Stimulated activated CD8-positive, alpha-beta memory T cell treated with anti-CD3 and anti-CD28 coated beads, Interleukin-7, amount 100 ng/mL, for 48 hours (primary cell): ENCODE data around the gene PSAP.

Experiments used
- DNase-seq, 2 donors: peaks; one replicate each; pipeline ENCODE4 v3.0.0-alpha.2; 2020; ENCODE audit warnings: low read depth in 1 of 2; ENCODE audit errors: extremely low read depth in 1 of 2

Gene PSAP

GRCh38 chr10:71810048-71810750, 40.9 kb downstream of the PSAP start:
- DNase-seq, result no peak

- no peak for DNase-seq
Measured at GRCh38 chr10:71809628-71810027, 41.4 kb downstream of the PSAP start.

GRCh38 chr10:71807557-71808510, 43.2 kb downstream of the PSAP start:
- no peak for DNase-seq

GRCh38 chr10:71806704-71807556, 44.1 kb downstream of the PSAP start:
- no peak for DNase-seq

GRCh38 chr10:71805776-71806703, 45.0 kb downstream of the PSAP start:
- no peak for DNase-seq

- no peak for DNase-seq
Measured at GRCh38 chr10:71804077-71804476, 47.0 kb downstream of the PSAP start.

- no peak for DNase-seq
Measured at GRCh38 chr10:71802715-71803488, 48.1 kb downstream of the PSAP start.

GRCh38 chr10:71802235-71802634, 48.8 kb downstream of the PSAP start:
- DNase-seq, result no peak

GRCh38 chr10:71801361-71801760, 49.7 kb downstream of the PSAP start:
- DNase-seq, result no peak

GRCh38 chr10:71799608-71800453, 51.2 kb downstream of the PSAP start:
- DNase-seq, result no peak

- no peak for DNase-seq
Measured at GRCh38 chr10:71799112-71799511, 51.9 kb downstream of the PSAP start.

- DNase-seq, result no peak
Measured at GRCh38 chr10:71798308-71798624, 52.8 kb downstream of the PSAP start.

- DNase-seq, result no peak
Measured at GRCh38 chr10:71797533-71798307, 53.3 kb downstream of the PSAP start.

GRCh38 chr10:71796749-71797405, 54.2 kb downstream of the PSAP start:
- no peak for DNase-seq

- DNase-seq, result no peak
Measured at GRCh38 chr10:71795248-71795647, 55.8 kb downstream of the PSAP start.

- DNase-seq, result no peak
Measured at GRCh38 chr10:71790749-71791440, 60.2 kb downstream of the PSAP start.

GRCh38 chr10:71789871-71790270, 61.2 kb downstream of the PSAP start:
- DNase-seq, result no peak
